Neuronal stem cell (in vitro differentiated cells): ENCODE data around the gene AZI2.
A peak's percentile ranks its signal among the peaks of the same experiment; 100 is the strongest.

ENCODE experiments used
- DNase-seq: peaks from one replicate; pipeline ENCODE4 v3.0.0-alpha.2; 2013; ENCODE audit warnings: low spot score
- H2AFZ ChIP-seq: one replicate; pipeline ENCODE4 v1.6.1; 2013; ENCODE audit warnings: mild to moderate bottlenecking, low read length, inconsistent platforms
- H2AK5ac ChIP-seq: 2 replicates; pipeline ENCODE4 v1.6.1; 2013; ENCODE audit warnings: low read depth, mild to moderate bottlenecking, inconsistent platforms, low read length, moderate library complexity, mixed read lengths
- H2BK120ac ChIP-seq: 2 replicates; pipeline ENCODE4 v1.6.1; 2013; ENCODE audit warnings: low read depth, mild to moderate bottlenecking, inconsistent platforms, low read length, moderate library complexity, mixed read lengths
- H2BK12ac ChIP-seq: one replicate; pipeline ENCODE4 v1.6.1; 2013; ENCODE audit warnings: low read length, inconsistent platforms
- H2BK15ac ChIP-seq: 2 replicates; pipeline ENCODE4 v1.6.1; 2013; ENCODE audit warnings: mild to moderate bottlenecking, low read length, inconsistent platforms, mixed read lengths
- H2BK5ac ChIP-seq: one replicate; pipeline ENCODE4 v1.6.1; 2013; ENCODE audit warnings: inconsistent platforms, mild to moderate bottlenecking, low read length, moderate library complexity
- H3K14ac ChIP-seq: one replicate; pipeline ENCODE4 v1.6.1; 2013; ENCODE audit warnings: low read length, inconsistent platforms
- H3K18ac ChIP-seq: 2 replicates; pipeline ENCODE4 v1.6.1; 2013; ENCODE audit warnings: low read length, inconsistent platforms
- H3K23ac ChIP-seq: 2 replicates; pipeline ENCODE4 v1.6.1; 2013; ENCODE audit warnings: low read depth, mild to moderate bottlenecking, mixed read lengths, low read length, inconsistent platforms; ENCODE audit not compliant: poor library complexity
- H3K27ac ChIP-seq: replicated peaks from 3 replicates; pipeline ENCODE4 v1.5.1; 2013; ENCODE audit warnings: low read length, inconsistent platforms
- H3K27me3 ChIP-seq, 3 experiments: 2 replicates each; pipeline ENCODE4 v1.6.1; 2013; ENCODE audit warnings: low read length in 3 of 3, mild to moderate bottlenecking in 2 of 3, inconsistent platforms in 1 of 3, low read depth in 1 of 3, mixed read lengths in 1 of 3, moderate library complexity in 1 of 3; ENCODE audit not compliant: control insufficient read depth in 3 of 3, insufficient read depth in 3 of 3
- H3K36me3 ChIP-seq, 2 donors: replicated peaks in 1 of 2; 2 replicates each; pipeline ENCODE4 v1.6.1; 2013; ENCODE audit warnings: low read length in 2 of 2; ENCODE audit not compliant: control insufficient read depth in 2 of 2, insufficient read depth in 2 of 2
- H3K4ac ChIP-seq: 2 replicates; pipeline ENCODE4 v1.6.1; 2013; ENCODE audit warnings: inconsistent platforms, mild to moderate bottlenecking, low read length, moderate library complexity
- H3K4me1 ChIP-seq, 2 donors: 1 replicate in 1 of 2; 2 replicates in 1 of 2; pipeline ENCODE4 v1.6.1; 2013; ENCODE audit warnings: low read length in 2 of 2, low read depth in 1 of 2; ENCODE audit not compliant: control insufficient read depth in 2 of 2, insufficient read depth in 1 of 2
- H3K4me2 ChIP-seq: one replicate; pipeline ENCODE4 v1.6.1; 2013; ENCODE audit warnings: mild to moderate bottlenecking, low read length, inconsistent platforms; ENCODE audit not compliant: insufficient read depth, poor library complexity, severe bottlenecking
- H3K4me3 ChIP-seq, 2 donors: 2 replicates each; pipeline ENCODE4 v1.5.1; 2013; ENCODE audit warnings: low read length in 2 of 2, mild to moderate bottlenecking in 2 of 2, inconsistent platforms in 1 of 2, moderate library complexity in 1 of 2
- H3K79me1 ChIP-seq: one replicate; pipeline ENCODE4 v1.6.1; 2013; ENCODE audit warnings: low read depth, mild to moderate bottlenecking, inconsistent platforms, low read length, moderate library complexity
- H3K9ac ChIP-seq: one replicate; pipeline ENCODE4 v1.6.1; 2013; ENCODE audit warnings: mild to moderate bottlenecking, low read depth, low read length, inconsistent platforms; ENCODE audit not compliant: poor library complexity
- H3K9me3 ChIP-seq, 2 donors: replicated peaks in 1 of 2; 2 replicates each; pipeline versions ENCODE3 to v1.6.1; 2013; ENCODE audit warnings: low read length in 2 of 2, mild to moderate bottlenecking in 2 of 2, inconsistent platforms in 1 of 2, low read depth in 1 of 2, mixed read lengths in 1 of 2, moderate library complexity in 1 of 2; ENCODE audit not compliant: control insufficient read depth in 2 of 2, insufficient read depth in 1 of 2
- H4K8ac ChIP-seq: one replicate; pipeline ENCODE4 v1.6.1; 2013; ENCODE audit warnings: low read depth, mild to moderate bottlenecking, inconsistent platforms, low read length, moderate library complexity
- H4K91ac ChIP-seq: one replicate; pipeline ENCODE4 v1.6.1; 2013; ENCODE audit warnings: low read length, low read depth, mild to moderate bottlenecking, inconsistent platforms; ENCODE audit not compliant: poor library complexity
- WGBS, 2 donors: extraction: QIAGEN DNeasy Blood & Tissue Kit; methylation state at CpG; one replicate each; pipeline ENCODE4 v1.1.7; 2013; ENCODE audit warnings: missing lambda C conversion rate in 2 of 2, mixed read lengths in 1 of 2; ENCODE audit not compliant: insufficient read length in 2 of 2, insufficient replicate concordance in 1 of 2; ENCODE audit errors: extremely low coverage in 2 of 2; 5-methylcytosine and 5-hydroxymethylcytosine counted together

AZI2 gene

DNA sequence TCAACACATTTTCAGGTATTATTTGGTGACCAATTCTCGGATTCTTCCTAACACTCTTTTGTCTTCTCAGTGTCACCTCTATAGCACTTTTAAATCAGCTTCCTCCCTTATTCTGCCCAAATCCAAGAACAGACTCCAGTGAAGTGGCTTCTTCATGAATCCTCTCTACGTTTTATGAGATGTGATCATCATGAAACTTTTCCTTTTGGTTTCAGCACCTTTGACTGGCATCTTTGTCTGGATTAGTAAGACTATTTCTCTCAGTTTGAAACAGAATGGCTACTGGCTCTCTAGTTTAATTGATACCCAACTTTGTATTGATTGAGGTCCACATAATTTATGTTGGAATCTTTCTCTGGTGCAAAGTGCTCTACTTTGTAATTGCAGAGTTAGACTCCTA lies 61.6 kb downstream of the AZI2 start:
- Histone ChIP-seq H3K4me1 (no peaks in the 10 kb centered on the region), H3K9me3 (peaks cover 4 to 6% of the 10 kb centered on the region in 2 donors), H3K23ac (no peak overlapping the region), H4K91ac (no peak overlapping the region), H3K4me2 (no peak overlapping the region), H3K4me3 (no peak overlapping the region), H2AK5ac (no peak overlapping the region), H2AFZ (no peak overlapping the region), H3K79me1 (no peaks in the 10 kb centered on the region), H3K4ac (no peak overlapping the region), H2BK120ac (no peak overlapping the region), H3K18ac (no peak overlapping the region), H2BK12ac (no peak overlapping the region), H2BK15ac (no peak overlapping the region), H4K8ac (no peak overlapping the region), H3K36me3 (peaks cover 2 to 4% of the 10 kb centered on the region in 2 donors), H2BK5ac (no peak overlapping the region), H3K27me3 (no peaks in the 10 kb centered on the region), H3K14ac (no peak overlapping the region), H3K27ac (no peak overlapping the region), H3K9ac (no peak overlapping the region)
- DNase-seq = no peak
- whole genome bisulfite sequencing, 2 donors = no CpG with 5 or more reads among the region's 2 CpGs

DNA sequence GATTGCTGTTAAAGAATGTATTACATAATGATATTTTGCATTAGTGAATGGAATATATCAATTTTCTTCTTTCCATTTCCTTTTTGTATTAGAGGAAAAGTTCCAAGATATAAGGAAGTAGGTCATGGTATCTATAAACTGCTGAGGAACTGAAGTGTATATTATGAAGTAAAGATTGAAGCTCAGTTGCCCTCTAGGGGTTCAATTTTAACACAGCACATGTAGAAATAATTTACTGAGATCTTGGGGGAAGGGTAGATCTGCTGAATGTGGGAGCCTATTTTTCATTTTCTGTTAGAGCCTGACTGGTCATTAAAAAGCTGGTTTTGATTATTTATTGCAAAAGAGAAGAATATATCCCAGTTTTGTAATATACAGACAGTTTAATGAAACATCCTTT lies 62.0 kb downstream of the AZI2 start:
- no peak overlapping the region for H3K14ac ChIP-seq
- H4K91ac ChIP-seq = no peak overlapping the region
- no peak overlapping the region for H3K4me3 ChIP-seq
- H3K36me3 ChIP-seq = peaks cover 2 to 4% of the 10 kb centered on the region in 2 donors
- H3K27me3 ChIP-seq = no peaks in the 10 kb centered on the region
- H3K9me3 ChIP-seq = peaks cover 4 to 6% of the 10 kb centered on the region in 2 donors
- no peak overlapping the region for H2BK15ac ChIP-seq
- no peak overlapping the region for H3K27ac ChIP-seq
- no peaks in the 10 kb centered on the region for H3K4me1 ChIP-seq
- H3K23ac ChIP-seq = no peak overlapping the region
- H3K18ac ChIP-seq = no peak overlapping the region
- no peak overlapping the region for H3K4me2 ChIP-seq
- peak; percentile 3 for DNase-seq
- H4K8ac ChIP-seq = no peak overlapping the region
- no peak overlapping the region for H2BK120ac ChIP-seq
- H3K4ac ChIP-seq = no peak overlapping the region
- no peak overlapping the region for H2BK5ac ChIP-seq
- no peaks in the 10 kb centered on the region for H3K79me1 ChIP-seq
- H2AFZ ChIP-seq = no peak overlapping the region
- no peak overlapping the region for H2BK12ac ChIP-seq
- H2AK5ac ChIP-seq = no peak overlapping the region
- H3K9ac ChIP-seq = no peak overlapping the region

DNA sequence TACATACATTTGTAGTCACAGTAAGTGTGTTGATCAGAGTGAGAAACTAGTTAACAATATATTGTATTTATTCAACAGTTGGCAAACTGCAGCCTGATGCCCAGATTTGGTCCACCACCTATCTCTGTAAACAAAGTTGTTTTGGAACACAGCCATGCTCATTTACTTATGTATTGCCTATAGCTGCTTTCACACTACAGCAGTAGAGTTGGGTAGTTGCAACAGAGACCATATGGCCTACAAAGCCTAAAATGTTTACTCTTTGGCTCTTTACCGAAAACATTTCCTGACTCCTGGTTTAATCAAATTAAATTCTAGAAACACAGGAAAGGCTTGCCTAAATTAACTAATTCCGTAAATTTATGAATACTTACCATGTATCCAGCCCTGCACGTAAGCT lies 67.8 kb downstream of the AZI2 start:
- no CpG with 5 or more reads among the region's 3 CpGs for WGBS, 2 donors
- Histone ChIP-seq H3K79me1 (no peaks in the 10 kb centered on the region), H2AK5ac (no peak overlapping the region), H3K4me2 (no peak overlapping the region), H3K4me3 (no peak overlapping the region), H3K9ac (no peak overlapping the region), H3K9me3 (no peaks in the 10 kb centered on the region), H3K4me1 (no peaks in the 10 kb centered on the region), H4K8ac (no peak overlapping the region), H3K23ac (no peak overlapping the region), H2BK120ac (no peak overlapping the region), H3K27ac (no peak overlapping the region), H2BK5ac (no peak overlapping the region), H3K36me3 (peaks cover 0 to 2% of the 10 kb centered on the region in 2 donors), H2AFZ (no peak overlapping the region), H3K27me3 (no peaks in the 10 kb centered on the region), H3K18ac (no peak overlapping the region), H2BK15ac (no peak overlapping the region), H3K4ac (no peak overlapping the region), H2BK12ac (no peak overlapping the region), H4K91ac (no peak overlapping the region), H3K14ac (no peak overlapping the region)
- no peak for DNase-seq

GRCh38 chr3:28279770-28280169 lies 68.9 kb downstream of the AZI2 start:
- Histone ChIP-seq H3K23ac (no peak overlapping the region), H3K4ac (no peak overlapping the region), H2BK12ac (no peak overlapping the region), H2BK120ac (no peak overlapping the region), H2AFZ (no peak overlapping the region), H3K18ac (no peak overlapping the region), H3K4me3 (no peak overlapping the region), H2AK5ac (no peak overlapping the region), H3K27ac (no peak overlapping the region), H2BK15ac (no peak overlapping the region), H3K9ac (no peak overlapping the region), H3K36me3 (peaks cover 0 to 8% of the 10 kb centered on the region in 2 donors), H3K4me1 (no peaks in the 10 kb centered on the region), H2BK5ac (no peak overlapping the region), H3K4me2 (no peak overlapping the region), H4K91ac (no peak overlapping the region), H3K14ac (no peak overlapping the region), H3K9me3 (no peaks in the 10 kb centered on the region), H3K79me1 (no peaks in the 10 kb centered on the region), H4K8ac (no peak overlapping the region), H3K27me3 (no peaks in the 10 kb centered on the region)
- WGBS, 2 donors = no CpG with 5 or more reads among the region's 4 CpGs
- no peak for DNase-seq
